Heart left ventricle (tissue), 13 donors: Measurements from ENCODE around the gene SWT1.

Experiments
- CTCF ChIP-seq, 12 donors: fragments of 200-600 bp; sonication (generic) in 4 of 12; IDR thresholded peaks; one replicate each; pipeline versions ENCODE4 v1.5.0 to v1.8.0; 2018 to 2022; ENCODE audit warnings: antibody characterized with exemption in 12 of 12, mild to moderate bottlenecking in 5 of 12
- POLR2A ChIP-seq, 2 donors: fragments of 450-650 bp; IDR thresholded peaks; one replicate each; pipeline ENCODE4 v1.6.1; 2017; ENCODE audit warnings: antibody characterized with exemption in 2 of 2, mild to moderate bottlenecking in 2 of 2, moderate library complexity in 2 of 2
- donor health status: ischemic (EF 13 %, LVEDD 7.1; RV severe dilation, severe dysfunction).
- donor health status: DM: no; HTN: yes; CAD: no.
- donor health status: DM: no; HTN: no; CAD: no.
- donor health status: ischemic (EF 25% LVEDD 6.9; RV normal size, moderate dysfunction).
- donor health status: ischemic (EF 25% LVEDD 5.7; RV mildly dilated, moderate dysfunction).
- donor health status: ischemic (EF 35%, LVEDD 5.7; RV mildly dilated, moderate dysfunction).
- donor health status: nonischemic (EF 11% LVEDD 7.7; RV severe dilation, severe dysfunction).
- donor health status: DM: yes; HTN: yes; CAD: no.
- donor health status: PGD.
- donor health status: ischemic (EF 29% LVEDD 5.4; RV normal size, mild dysfunction).
- donor health status: nonischemic (EF 23%, LVEDD 6.1; RV moderate dilation, normal function).

GRCh38 chr1:185152187-185152767 is 4.7 kb upstream of the SWT1 start:
- no peak for TF ChIP-seq POLR2A (IDR thresholded peaks at IDR 0.05)
- no peak for TF ChIP-seq CTCF (IDR thresholded peaks at IDR 0.05)
